GM12878 (cell line): ENCODE results near the gene TBRG4.

Source experiments
- CEBPB ChIP-seq, 2 experiments: fragments of 150-350 bp in 1 of 2; IDR thresholded peaks; 2 replicates each; pipeline ENCODE4 v1.6.1; 2012 to 2014; ENCODE audit warnings: low read depth in 2 of 2, low read length in 2 of 2, borderline replicate concordance in 1 of 2, inconsistent platforms in 1 of 2
- CTCF ChIP-seq, 3 experiments: IDR thresholded peaks in 2 of 3; conservative IDR thresholded peaks in 1 of 3; 2 replicates each; pipeline ENCODE4 v1.5.1; 2011; ENCODE audit warnings: low read depth in 3 of 3, low read length in 3 of 3, mild to moderate bottlenecking in 3 of 3, control low read depth in 2 of 3, moderate library complexity in 2 of 3, inconsistent platforms in 1 of 3, mixed read lengths in 1 of 3; ENCODE audit not compliant: control insufficient read depth in 2 of 3, insufficient read depth in 1 of 3; ENCODE audit errors: extremely low read depth in 1 of 3
- HSF1 ChIP-seq: fragments of 150-350 bp; IDR thresholded peaks from 2 replicates; pipeline ENCODE4 v1.6.1; 2014; ENCODE audit warnings: mild to moderate bottlenecking, low read depth, low read length
- MEF2B ChIP-seq: fragments of 450-650 bp; IDR thresholded peaks from 2 replicates; pipeline ENCODE4 v1.6.1; 2018; ENCODE audit warnings: mild to moderate bottlenecking, moderate library complexity; ENCODE audit not compliant: partially characterized antibody, poor library complexity, severe bottlenecking
- MTA3 ChIP-seq: IDR thresholded peaks from 2 replicates; pipeline ENCODE4 v1.6.1; 2012; ENCODE audit warnings: low read length, inconsistent platforms, borderline replicate concordance
- MXI1 ChIP-seq: fragments of 150-350 bp; IDR thresholded peaks from 2 replicates; pipeline ENCODE4 v1.6.1; 2011; ENCODE audit warnings: low read depth, mild to moderate bottlenecking, inconsistent platforms, low read length, improper control_type of control experiment
- MYC ChIP-seq: IDR thresholded peaks from 2 replicates; pipeline ENCODE4 v1.6.1; 2011; ENCODE audit warnings: mild to moderate bottlenecking, low read length, moderate library complexity, inconsistent platforms; ENCODE audit not compliant: insufficient read depth, insufficient replicate concordance, insufficient read length, severe bottlenecking
- RAD51 ChIP-seq: fragments of 450-650 bp; IDR thresholded peaks from 2 replicates; pipeline ENCODE4 v1.6.1; 2016; ENCODE audit warnings: moderate library complexity, mild to moderate bottlenecking, inconsistent platforms
- REST ChIP-seq: IDR thresholded peaks from 2 replicates; pipeline ENCODE4 v1.6.1; 2012; ENCODE audit warnings: mild to moderate bottlenecking, low read depth, low read length
- SP1 ChIP-seq: IDR thresholded peaks from one replicate; pipeline ENCODE4 v1.6.1; 2011; ENCODE audit warnings: low read depth, low read length

GRCh38 chr7:45073786-45074527 is 37.5 kb downstream of the TBRG4 start:
- TF ChIP-seq MYC (no peak), RAD51 (no peak), CTCF (IDR thresholded peaks at IDR 0.05 in 2 of 3, conservative IDR thresholded peaks at IDR 0.05 in 1 of 3; ENCODE audit: control insufficient read depth in 2 of 3, extremely low read depth in 1 of 3, insufficient read depth in 1 of 3, low read depth in 3 of 3, low read length in 3 of 3) (no peak), HSF1 (no peak), REST (no peak), CEBPB (IDR thresholded peaks at IDR 0.05; ENCODE audit: borderline replicate concordance in 1 of 2, low read depth in 2 of 2, low read length in 2 of 2) (no peak), MTA3 (no peak), SP1 (no peak), MEF2B (no peak), MXI1 (no peak)
